Thyroid gland (tissue), 4 donors: ENCODE measurements around the gene COL9A3.

Source experiments
- CTCF ChIP-seq, 6 experiments: fragments of 200-600 bp in 3 of 6; fragments of 450-650 bp in 3 of 6; sonication (generic) in 3 of 6; IDR thresholded peaks; one replicate each; pipeline ENCODE4 v1.5.1; 2016 to 2019; ENCODE audit warnings: antibody characterized with exemption in 6 of 6, mild to moderate bottlenecking in 2 of 6, inconsistent platforms in 1 of 6, moderate library complexity in 1 of 6
- POLR2A ChIP-seq, 2 donors: fragments of 450-650 bp; IDR thresholded peaks; one replicate each; pipeline ENCODE4 v1.6.1; 2017; ENCODE audit warnings: antibody characterized with exemption in 2 of 2, mild to moderate bottlenecking in 2 of 2, moderate library complexity in 1 of 2

- TF ChIP-seq CTCF (IDR thresholded peaks at IDR 0.05) = no peak
- TF ChIP-seq POLR2A (IDR thresholded peaks at IDR 0.05) = no peak
These were observed 36.6 kb upstream of the COL9A3 start for GRCh38 chr20:62780204-62780603.
